LNCaP clone FGC (cell line): ENCODE measurements around the gene FOXN3.

Source experiments
- DNase-seq: peaks from one replicate; pipeline ENCODE4 v3.0.0-alpha.2; 2011; ENCODE audit warnings: low read depth
- H3K4me3 ChIP-seq: 2 replicates; pipeline ENCODE4 v1.5.1; 2011; ENCODE audit warnings: mild to moderate bottlenecking, low read depth, low read length, control low read depth
- TF ChIP-seq, protein P1 (sequence below): IDR thresholded peaks from 2 replicates; pipeline ENCODE4 v1.5.1; 2012; ENCODE audit warnings: mild to moderate bottlenecking; ENCODE audit not compliant: control insufficient read depth, insufficient read depth; ENCODE audit errors: extremely low read depth

Gene FOXN3

DNA sequence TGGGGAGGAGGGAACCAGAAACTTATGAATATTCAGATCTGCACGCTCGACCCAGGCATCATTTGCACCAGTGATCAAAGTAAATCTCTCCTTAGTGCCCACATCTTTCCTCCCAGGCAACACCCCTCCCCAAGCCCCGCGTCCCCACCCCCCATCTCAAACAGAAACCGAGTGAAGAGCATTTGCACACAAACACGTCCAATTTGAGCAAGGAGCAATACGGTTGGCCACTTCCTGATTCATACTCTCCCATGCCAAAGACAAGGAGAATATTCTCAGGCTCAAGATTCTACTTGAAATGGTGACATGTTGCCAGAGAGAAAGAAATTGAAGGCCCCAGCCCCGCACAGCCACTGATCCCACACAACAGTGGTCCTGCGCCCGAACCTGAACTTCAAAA is 7.1 kb downstream of the FOXN3 start:
- no peak for DNase-seq
- no peak overlapping the region for H3K4me3 ChIP-seq
- TF ChIP-seq, protein P1, sequence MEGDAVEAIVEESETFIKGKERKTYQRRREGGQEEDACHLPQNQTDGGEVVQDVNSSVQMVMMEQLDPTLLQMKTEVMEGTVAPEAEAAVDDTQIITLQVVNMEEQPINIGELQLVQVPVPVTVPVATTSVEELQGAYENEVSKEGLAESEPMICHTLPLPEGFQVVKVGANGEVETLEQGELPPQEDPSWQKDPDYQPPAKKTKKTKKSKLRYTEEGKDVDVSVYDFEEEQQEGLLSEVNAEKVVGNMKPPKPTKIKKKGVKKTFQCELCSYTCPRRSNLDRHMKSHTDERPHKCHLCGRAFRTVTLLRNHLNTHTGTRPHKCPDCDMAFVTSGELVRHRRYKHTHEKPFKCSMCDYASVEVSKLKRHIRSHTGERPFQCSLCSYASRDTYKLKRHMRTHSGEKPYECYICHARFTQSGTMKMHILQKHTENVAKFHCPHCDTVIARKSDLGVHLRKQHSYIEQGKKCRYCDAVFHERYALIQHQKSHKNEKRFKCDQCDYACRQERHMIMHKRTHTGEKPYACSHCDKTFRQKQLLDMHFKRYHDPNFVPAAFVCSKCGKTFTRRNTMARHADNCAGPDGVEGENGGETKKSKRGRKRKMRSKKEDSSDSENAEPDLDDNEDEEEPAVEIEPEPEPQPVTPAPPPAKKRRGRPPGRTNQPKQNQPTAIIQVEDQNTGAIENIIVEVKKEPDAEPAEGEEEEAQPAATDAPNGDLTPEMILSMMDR, result no peak

DNA sequence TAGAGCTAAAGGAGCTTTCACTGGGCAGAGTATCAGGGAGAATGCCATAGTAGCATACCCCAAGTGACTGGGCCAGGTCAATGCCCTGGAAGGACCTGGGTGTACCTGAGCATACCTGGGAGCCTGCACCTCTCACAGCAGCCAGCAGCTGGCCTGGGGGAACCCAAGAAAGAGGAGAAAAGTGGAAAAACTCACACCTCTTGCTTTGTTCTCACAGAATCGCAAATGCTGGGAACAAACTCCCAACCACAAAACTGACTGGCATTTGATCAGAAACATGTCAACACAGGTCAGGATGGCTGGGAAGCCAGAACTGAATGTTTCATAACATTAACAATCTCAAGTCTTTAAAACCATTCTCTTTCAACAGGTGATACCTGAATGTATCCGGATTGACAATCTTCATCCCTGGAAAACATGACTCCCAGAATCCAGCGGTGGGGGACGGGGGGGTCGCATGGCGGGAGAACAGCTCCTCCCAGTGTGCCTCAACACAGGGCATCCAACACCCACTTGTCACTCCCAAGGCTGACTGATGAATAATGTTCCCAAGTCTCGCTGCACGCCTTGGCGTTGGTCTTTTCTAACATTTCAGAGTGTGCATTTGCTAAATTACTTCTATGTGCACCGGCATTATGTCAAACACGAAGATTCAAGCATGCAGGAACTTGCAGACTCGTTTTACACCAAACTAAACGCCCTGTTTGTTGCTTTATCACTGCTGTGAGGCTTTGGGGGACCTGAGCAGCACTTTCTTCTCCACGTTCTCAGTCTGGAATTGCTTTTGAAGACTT is 7.9 kb downstream of the FOXN3 start:
- DNase-seq, result no peak
- H3K4me3 ChIP-seq, result no peak overlapping the region
- TF ChIP-seq, protein P1, result no peak

DNA sequence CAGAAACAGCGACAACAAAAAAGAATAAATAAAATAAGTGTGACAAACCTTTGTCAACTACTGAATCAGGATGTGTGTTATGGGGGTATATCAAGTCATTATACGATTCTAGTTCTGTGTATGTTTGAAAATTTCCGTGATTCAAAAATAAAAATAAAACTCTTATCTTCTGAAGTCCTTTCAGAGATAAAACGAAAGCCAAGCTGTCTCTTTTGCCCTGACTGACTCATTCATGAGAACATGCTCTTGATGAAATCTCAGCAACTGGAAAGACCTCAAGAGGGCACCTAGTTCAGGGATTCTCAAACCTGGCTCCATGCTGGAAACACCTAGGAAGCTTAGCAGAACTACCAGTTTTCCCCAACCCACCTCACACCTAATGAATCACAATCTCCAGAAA is 9.2 kb downstream of the FOXN3 start:
- no peak overlapping the region for H3K4me3 ChIP-seq
- DNase-seq, result no peak
- TF ChIP-seq, protein P1, result no peak

DNA sequence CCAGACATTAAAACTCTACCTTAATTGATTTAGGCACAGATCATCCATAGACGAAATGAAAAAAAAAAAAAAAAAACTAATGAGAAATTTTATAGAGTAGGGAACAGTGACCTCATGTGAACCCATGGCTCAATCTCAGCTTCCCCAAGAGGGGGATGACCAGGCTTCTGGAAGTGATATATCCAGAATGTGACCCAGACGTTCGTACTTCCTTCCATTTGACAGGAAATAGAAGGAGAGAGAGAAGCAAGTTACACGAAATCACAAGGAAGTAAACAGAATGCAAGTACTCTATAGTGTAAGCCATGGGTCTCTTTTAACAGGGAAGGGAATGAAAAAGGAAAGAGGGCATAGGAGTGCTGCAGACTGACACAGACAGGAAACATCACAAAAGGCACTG is 10.1 kb downstream of the FOXN3 start:
- TF ChIP-seq, protein P1, result no peak
- H3K4me3 ChIP-seq, result no peak overlapping the region
- DNase-seq, result no peak

DNA sequence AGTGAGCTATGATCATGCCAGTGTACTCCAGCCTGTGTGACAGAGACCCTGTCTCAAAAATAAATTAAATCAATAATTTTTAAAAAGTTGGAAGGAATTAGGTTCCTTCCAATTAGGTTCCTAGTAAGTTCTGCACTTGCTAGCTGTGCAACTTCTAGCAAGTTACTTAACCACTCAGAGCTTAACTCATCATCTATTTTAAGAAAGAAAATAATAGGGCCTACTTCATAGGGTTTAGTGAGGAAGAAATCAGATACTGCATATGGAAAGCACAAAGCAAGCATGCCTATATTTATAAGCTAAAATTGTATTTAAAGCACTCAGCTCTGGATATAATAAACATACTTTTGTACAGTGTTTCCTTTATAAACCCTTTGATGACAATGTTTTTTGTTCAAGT is 10.7 kb downstream of the FOXN3 start:
- DNase-seq, result no peak
- TF ChIP-seq, protein P1, result no peak

DNA sequence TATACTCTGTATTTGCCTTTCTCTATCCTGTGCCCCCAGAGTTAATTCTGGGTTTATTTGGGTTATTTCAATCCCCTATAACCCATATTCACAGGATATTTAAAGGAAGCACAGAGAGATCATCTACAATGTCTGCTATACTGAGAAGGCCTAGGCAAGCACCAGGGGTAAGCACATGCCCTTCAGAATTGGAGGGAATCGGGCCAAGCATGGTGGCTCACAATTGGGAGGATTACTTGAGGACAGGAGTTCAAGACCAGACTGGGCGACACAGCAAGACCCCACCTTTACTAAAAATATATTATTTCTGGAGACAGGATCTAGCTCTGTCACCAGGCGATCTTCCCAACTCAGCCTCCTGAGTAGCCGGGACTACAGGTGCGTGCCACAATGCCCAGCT is 11.3 kb downstream of the FOXN3 start:
- no peak for DNase-seq
- TF ChIP-seq, protein P1, result no peak
- no peak overlapping the region for H3K4me3 ChIP-seq

More for the DNA sequence above, 10.7 kb downstream of the FOXN3 start:
- H3K4me3 ChIP-seq, result no peak overlapping the region

DNA sequence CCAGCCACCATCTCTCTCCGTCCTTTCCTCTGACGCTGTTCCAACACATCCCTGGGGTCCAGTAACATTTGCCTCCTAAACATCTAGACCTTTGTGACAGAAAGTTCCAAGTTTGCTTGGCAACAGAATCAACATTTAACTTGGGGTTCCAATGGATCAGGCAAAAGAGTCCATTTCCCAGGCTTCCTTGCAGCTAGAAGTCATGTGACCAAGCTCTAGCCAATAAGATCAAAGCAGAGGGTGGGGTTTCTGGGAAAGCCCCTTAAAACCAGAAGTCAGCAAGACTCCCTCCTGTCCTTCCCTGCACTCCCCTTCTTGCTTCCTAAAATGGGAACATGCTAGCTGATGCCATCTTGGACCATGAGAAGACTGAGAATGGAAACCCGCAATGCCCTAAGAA is 14.7 kb downstream of the FOXN3 start:
- H3K4me3 ChIP-seq, result no peak overlapping the region
- no peak for DNase-seq
- TF ChIP-seq, protein P1, result no peak
